HL-60 (cell line): ENCODE data around the gene PLPPR1.

Experiments
- CTCF ChIP-seq: IDR thresholded peaks from one replicate; pipeline ENCODE4 v1.5.1; 2011; ENCODE audit warnings: low read length, control low read depth, inconsistent platforms; ENCODE audit not compliant: insufficient read depth
- POLR2AphosphoS5 ChIP-seq: IDR thresholded peaks from 2 replicates; pipeline ENCODE4 v1.6.1; 2012; ENCODE audit warnings: low read depth

- TF ChIP-seq CTCF: no peak
- TF ChIP-seq POLR2AphosphoS5: no peak
Observed at GRCh38 chr9:101050650-101051049, 22.1 kb downstream of the PLPPR1 start.
